Activated naive CD4-positive, alpha-beta T cell treated with anti-CD3 and anti-CD28 coated beads for 36 hours (primary cell): Measurements from ENCODE around the gene NUP153. TPM values are rescaled to one million over a fixed set of nuclear protein-coding genes. Genes with fewer than 3 reads are reported as not detected.
"Not testable (repeated sequence)": the region's sequence is repeated elsewhere in the genome, so short reads cannot be mapped to it uniquely, and the experiment has no call there.

Experiments
- CTCF ChIA-PET: fragments of 350-600 bp; sonication (Branson Sonifier 250); formaldehyde crosslinking; loops from one replicate; lab custom pipeline; 2021; ENCODE audit warnings: antibody characterized with exemption; lab: Charles Lee
- DNase-seq: peaks from one replicate; pipeline ENCODE4 v3.0.0-alpha.2; 2020
- H3K27ac Mint-ChIP-seq: one replicate; pipeline ENCODE4 v1.8.0; 2021; ENCODE audit warnings: mild to moderate bottlenecking, mixed read lengths
- H3K27me3 Mint-ChIP-seq: one replicate; pipeline ENCODE4 v1.8.0; 2021; ENCODE audit warnings: low read depth, mixed read lengths
- H3K36me3 Mint-ChIP-seq: one replicate; pipeline ENCODE4 v1.8.0; 2021; ENCODE audit warnings: low read depth, mixed read lengths
- H3K4me1 Mint-ChIP-seq: one replicate; pipeline ENCODE4 v1.8.0; 2021; ENCODE audit warnings: low read depth, mixed read lengths
- H3K4me3 Mint-ChIP-seq: one replicate; pipeline ENCODE4 v1.8.0; 2021; ENCODE audit warnings: mild to moderate bottlenecking, moderate library complexity, mixed read lengths
- H3K9me3 Mint-ChIP-seq: one replicate; pipeline ENCODE4 v1.8.0; 2021; ENCODE audit warnings: mixed read lengths
- intact Hi-C: fragments of 100-400 bp; cut with micrococcal nuclease; formaldehyde crosslinking; loops from one replicate; pipeline ENCODE4 v1.15.1; 2023
- total RNA-seq, 2 experiments: library from RNA; stranded (reverse); gene quantifications; one replicate each; pipeline ENCODE4 v1.2.3, GENCODE V29; 2021

Gene NUP153
- total RNA-seq, 2 experiments from 2014 or later = 65.3 to 67.2 TPM

DNA sequence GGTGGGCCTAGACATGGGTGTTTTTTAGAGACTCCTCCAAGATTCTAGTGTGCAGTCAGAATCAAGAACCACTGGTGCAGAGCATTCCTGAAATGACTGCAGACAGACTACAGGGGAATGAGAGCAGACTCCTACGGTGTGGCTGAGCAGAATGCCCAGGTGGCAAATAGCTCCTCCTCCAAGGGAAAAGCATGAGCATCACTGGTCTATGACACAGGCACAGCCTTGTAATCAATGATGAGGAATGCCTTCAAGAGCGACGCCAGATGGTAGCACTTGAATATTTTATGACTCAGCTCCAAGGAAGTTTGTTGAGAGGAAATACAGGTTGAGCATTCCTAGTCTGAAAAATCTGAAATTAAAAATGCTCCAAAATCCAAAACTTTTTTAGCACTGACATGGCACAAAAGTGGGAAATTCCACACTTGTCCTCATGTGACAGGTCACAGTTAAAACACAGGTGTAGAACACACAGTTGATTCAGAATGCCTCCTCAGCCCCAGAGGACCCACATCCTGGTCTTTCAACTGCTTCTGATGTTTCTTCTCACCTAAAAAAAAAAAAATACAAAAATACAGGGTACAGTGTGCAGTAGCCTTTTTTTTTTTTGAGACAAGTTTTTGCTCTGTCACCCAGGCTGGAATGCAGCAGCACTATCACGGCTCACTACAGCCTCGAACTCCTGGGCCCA is 117.2 kb downstream of the NUP153 start:
- peak; percentile 46 for DNase-seq
- intact Hi-C loops = loop anchor here (1.0 kb wide), 2 partner anchors 11 to 226 kb away; partner anchors contain the start of gene FAM8A1
- peaks cover 13% of the 10 kb centered on the region for H3K4me1 Mint-ChIP-seq
- H3K27ac Mint-ChIP-seq = no peak overlapping the region
- no peaks in the 10 kb centered on the region for H3K27me3 Mint-ChIP-seq
- no peaks in the 10 kb centered on the region for H3K36me3 Mint-ChIP-seq
- no peak overlapping the region for H3K4me3 Mint-ChIP-seq
- H3K9me3 Mint-ChIP-seq = no peaks in the 10 kb centered on the region
- CTCF ChIA-PET = interaction anchor here (0.5 to 1.1 kb wide), 4 partner anchors 10 to 221 kb away, joined by 3 to 8 read pairs (median 5); no protein-coding TSS in a partner anchor

- Mint-ChIP-seq H3K9me3 (no peaks in the 10 kb centered on the region), H3K36me3 (no peaks in the 10 kb centered on the region), H3K27me3 (no peaks in the 10 kb centered on the region), H3K4me1 (peaks cover 17% of the 10 kb centered on the region), H3K4me3 (no peak overlapping the region), H3K27ac (no peak overlapping the region)
- intact Hi-C loops = no loop called here
- no peak for DNase-seq
- CTCF ChIA-PET = interaction anchor here (0.6 to 1.0 kb wide), 2 partner anchors 11 to 30 kb away, joined by 3 to 4 read pairs; no protein-coding TSS in a partner anchor
Measured at GRCh38 chr6:17588011-17588410, 118.7 kb downstream of the NUP153 start.

- intact Hi-C loops, H3K36me3 Mint-ChIP-seq, DNase-seq, H3K9me3 Mint-ChIP-seq, H3K4me3 Mint-ChIP-seq, H3K27ac Mint-ChIP-seq, H3K27me3 Mint-ChIP-seq: not testable (repeated sequence)
- CTCF ChIA-PET = interaction anchor here (1.9 kb wide), 1 partner anchor 9 kb away, joined by 5 read pairs; no protein-coding TSS in a partner anchor
- H3K4me1 Mint-ChIP-seq = peaks cover 17% of the 10 kb centered on the region
Measured at GRCh38 chr6:17586623-17587022, 120.1 kb downstream of the NUP153 start.

DNA sequence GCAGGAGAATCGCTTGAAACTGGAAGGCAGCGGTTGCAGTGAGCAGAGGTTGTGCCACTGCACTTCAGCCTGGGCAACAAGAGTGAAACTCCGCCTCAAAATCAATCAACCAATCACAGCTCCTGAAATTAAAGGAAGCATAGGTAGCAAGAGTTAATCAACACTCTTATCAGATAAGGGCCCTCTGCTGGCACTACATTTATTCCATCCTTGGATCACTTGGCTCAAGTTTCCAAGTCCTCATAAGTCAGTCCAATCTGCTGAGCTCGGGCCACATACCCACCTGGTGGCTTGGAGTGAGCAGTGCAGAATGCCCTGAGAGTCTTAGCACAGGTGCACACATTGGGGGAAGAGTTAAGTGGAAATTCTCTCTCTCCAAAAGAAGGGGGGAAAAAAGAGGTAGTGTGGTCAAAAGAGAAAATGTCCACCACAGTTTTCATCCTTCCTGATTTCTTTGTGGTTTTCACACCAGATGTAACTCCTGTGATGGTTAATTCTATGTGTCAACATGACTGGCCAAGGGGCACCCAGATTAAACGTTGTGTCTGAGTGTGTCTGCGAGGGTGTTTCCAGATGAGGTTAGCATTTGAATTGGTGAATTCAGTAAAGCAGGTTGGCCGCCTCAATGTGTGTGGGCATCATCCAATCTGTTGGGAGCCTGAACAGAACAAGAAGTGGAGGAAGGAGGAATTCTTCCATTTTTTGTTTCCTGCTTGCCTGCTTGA is 120.8 kb downstream of the NUP153 start:
- Mint-ChIP-seq H3K36me3 (no peaks in the 10 kb centered on the region), H3K27ac (no peak overlapping the region), H3K27me3 (peaks cover 4% of the 10 kb centered on the region), H3K4me3 (no peak overlapping the region), H3K9me3 (no peaks in the 10 kb centered on the region), H3K4me1 (peaks cover 14% of the 10 kb centered on the region)
- DNase-seq = no peak
- intact Hi-C loops = no loop called here
- CTCF ChIA-PET = interaction anchor here (0.7 to 2.7 kb wide), 6 partner anchors 10 to 274 kb away, joined by 3 to 14 read pairs (median 4); partner anchors contain the start of gene FAM8A1

GRCh38 chr6:17584241-17584803 is 122.4 kb downstream of the NUP153 start:
- H3K4me1 Mint-ChIP-seq = peaks cover 6% of the 10 kb centered on the region
- no peak overlapping the region for H3K4me3 Mint-ChIP-seq
- CTCF ChIA-PET = interaction anchor here (0.5 to 2.7 kb wide), 19 partner anchors 16 to 618 kb away, joined by 3 to 19 read pairs (median 4); partner anchors contain the start of gene FAM8A1
- H3K27ac Mint-ChIP-seq = no peak overlapping the region
- peak; percentile 38 for DNase-seq
- no peaks in the 10 kb centered on the region for H3K36me3 Mint-ChIP-seq
- H3K9me3 Mint-ChIP-seq = no peaks in the 10 kb centered on the region
- intact Hi-C loops = loop anchor here (1.0 to 5.0 kb wide), 9 partner anchors 79 to 1252 kb away; partner anchors contain the start of genes NHLRC1 and RBM24
- peaks cover 5% of the 10 kb centered on the region for H3K27me3 Mint-ChIP-seq

DNA sequence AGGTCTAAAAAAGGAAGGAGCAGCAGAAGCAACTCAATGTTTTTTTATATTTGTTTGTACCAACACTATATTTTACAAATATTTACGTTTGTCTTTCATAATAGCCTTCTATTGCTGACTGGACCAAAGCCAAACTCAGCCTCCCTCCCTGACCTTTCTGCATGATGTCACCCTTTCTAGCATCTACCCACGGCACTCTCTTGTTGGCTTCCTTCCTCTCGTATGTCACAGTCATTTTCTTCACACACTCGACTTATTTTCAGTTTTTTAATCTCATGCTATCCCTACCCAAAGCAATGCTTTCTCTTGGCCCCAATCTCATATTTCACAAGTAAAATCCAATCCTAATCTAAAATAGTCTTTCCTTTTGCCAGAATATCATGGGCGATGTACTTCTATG is 122.9 kb downstream of the NUP153 start:
- H3K4me3 Mint-ChIP-seq = no peak overlapping the region
- intact Hi-C loops = loop anchor here (1.0 to 5.0 kb wide), 9 partner anchors 79 to 1252 kb away; partner anchors contain the start of genes NHLRC1 and RBM24
- peaks cover 3% of the 10 kb centered on the region for H3K4me1 Mint-ChIP-seq
- H3K9me3 Mint-ChIP-seq = no peaks in the 10 kb centered on the region
- CTCF ChIA-PET = interaction anchor here (0.5 to 2.7 kb wide), 19 partner anchors 17 to 619 kb away, joined by 3 to 19 read pairs (median 4); partner anchors contain the start of gene FAM8A1
- no peak overlapping the region for H3K27ac Mint-ChIP-seq
- no peaks in the 10 kb centered on the region for H3K36me3 Mint-ChIP-seq
- no peak for DNase-seq
- H3K27me3 Mint-ChIP-seq = peaks cover 5% of the 10 kb centered on the region

- peak overlapping the region; percentile 23 for H3K4me3 Mint-ChIP-seq
- H3K4me1 Mint-ChIP-seq, H3K9me3 Mint-ChIP-seq, H3K36me3 Mint-ChIP-seq, H3K27me3 Mint-ChIP-seq, H3K27ac Mint-ChIP-seq: not testable (repeated sequence)
- DNase-seq = peak; percentile 23
- CTCF ChIA-PET = interaction anchor here (0.6 to 2.7 kb wide), 7 partner anchors 11 to 424 kb away, joined by 3 to 7 read pairs (median 3); no protein-coding TSS in a partner anchor
- intact Hi-C loops = loop anchor here (5.0 kb wide), 2 partner anchors 921 to 1249 kb away; no protein-coding TSS in a partner anchor
Measured at GRCh38 chr6:17581282-17581681, 125.4 kb downstream of the NUP153 start.

- no peaks in the 10 kb centered on the region for H3K36me3 Mint-ChIP-seq
- peak overlapping the region; percentile 63 for H3K4me3 Mint-ChIP-seq
- no peak overlapping the region for H3K27ac Mint-ChIP-seq
- CTCF ChIA-PET = interaction anchor here (0.6 to 2.7 kb wide), 7 partner anchors 12 to 580 kb away, joined by 3 to 7 read pairs (median 4); no protein-coding TSS in a partner anchor
- H3K4me1 Mint-ChIP-seq = peaks cover 3% of the 10 kb centered on the region
- peak; percentile 37 for DNase-seq
- intact Hi-C loops = loop anchor here (5.0 kb wide), 2 partner anchors 922 to 1248 kb away; no protein-coding TSS in a partner anchor
- peaks cover 10% of the 10 kb centered on the region for H3K9me3 Mint-ChIP-seq
- peaks cover 10% of the 10 kb centered on the region for H3K27me3 Mint-ChIP-seq
Measured at GRCh38 chr6:17580518-17581048, 126.1 kb downstream of the NUP153 start.

GRCh38 chr6:17577059-17577458 is 129.7 kb downstream of the NUP153 start:
- Mint-ChIP-seq H3K36me3 (no peaks in the 10 kb centered on the region), H3K4me1 (no peaks in the 10 kb centered on the region), H3K9me3 (peaks cover 10% of the 10 kb centered on the region), H3K4me3 (no peak overlapping the region), H3K27ac (no peak overlapping the region), H3K27me3 (peaks cover 21% of the 10 kb centered on the region)
- no peak for DNase-seq
- CTCF ChIA-PET = interaction anchor here (1.5 kb wide), 1 partner anchor 11 kb away, joined by 3 read pairs; no protein-coding TSS in a partner anchor
- intact Hi-C loops = no loop called here

DNA sequence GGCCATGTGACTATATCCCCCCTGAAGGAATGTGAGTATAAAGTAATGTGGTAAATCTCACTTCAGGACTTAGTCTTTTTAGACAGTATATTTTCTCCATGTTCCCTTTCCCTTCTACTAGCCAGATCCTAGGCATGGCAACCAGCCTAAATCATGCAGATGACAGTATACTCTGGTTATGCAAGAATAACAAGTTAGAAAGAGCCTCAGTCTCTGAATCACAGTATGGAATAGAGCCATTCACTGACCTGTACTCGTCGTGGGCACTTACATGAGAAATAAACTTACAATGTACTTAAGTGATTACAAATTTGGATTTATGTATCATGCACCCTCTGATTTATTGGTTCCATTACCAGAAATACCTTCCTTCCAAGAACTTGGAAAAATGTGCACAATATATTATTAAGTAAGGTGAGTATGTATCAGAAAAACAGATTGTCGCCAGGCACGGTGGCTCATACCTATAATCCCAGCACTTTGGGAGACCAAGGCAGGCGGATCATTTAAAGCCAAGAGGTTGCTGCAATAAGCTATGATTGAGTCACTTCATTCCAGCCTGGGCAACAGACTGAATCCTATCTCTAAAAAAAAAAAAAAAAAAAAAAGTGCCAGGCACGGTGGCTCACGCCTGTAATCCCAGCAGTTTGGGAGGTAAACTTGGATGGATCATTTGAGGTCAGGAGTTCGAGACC is 131.7 kb downstream of the NUP153 start:
- no peak overlapping the region for H3K27ac Mint-ChIP-seq
- H3K9me3 Mint-ChIP-seq = peaks cover 10% of the 10 kb centered on the region
- DNase-seq = no peak
- no peak overlapping the region for H3K4me3 Mint-ChIP-seq
- no peaks in the 10 kb centered on the region for H3K4me1 Mint-ChIP-seq
- CTCF ChIA-PET = no interaction called here
- peaks cover 19% of the 10 kb centered on the region for H3K27me3 Mint-ChIP-seq
- H3K36me3 Mint-ChIP-seq = no peaks in the 10 kb centered on the region
- intact Hi-C loops = no loop called here

DNA sequence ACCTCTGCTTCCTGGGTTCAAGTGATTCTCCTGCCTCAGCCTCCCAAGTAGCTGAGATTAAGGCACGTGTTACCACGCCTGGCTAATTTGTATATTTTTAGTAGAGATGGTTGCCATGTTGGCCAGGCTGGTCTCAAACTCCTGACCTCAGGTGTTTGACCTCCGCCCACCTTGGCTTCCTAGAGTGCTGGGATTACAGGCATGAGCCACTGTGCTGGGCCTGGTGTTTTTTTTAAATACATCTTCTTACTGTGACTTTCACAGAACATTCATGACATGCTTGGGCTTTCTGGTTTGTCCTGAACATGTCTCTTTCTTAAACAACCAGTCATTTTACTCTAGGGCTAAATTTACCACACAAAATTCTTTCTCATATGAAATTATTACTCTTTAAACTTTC is 141.3 kb downstream of the NUP153 start:
- no peak overlapping the region for H3K27ac Mint-ChIP-seq
- H3K4me3 Mint-ChIP-seq = no peak overlapping the region
- peaks cover 25% of the 10 kb centered on the region for H3K9me3 Mint-ChIP-seq
- H3K27me3 Mint-ChIP-seq = peaks cover 6% of the 10 kb centered on the region
- no peak for DNase-seq
- H3K4me1 Mint-ChIP-seq = no peaks in the 10 kb centered on the region
- peaks cover 2% of the 10 kb centered on the region for H3K36me3 Mint-ChIP-seq
- CTCF ChIA-PET = interaction anchor here (1.9 kb wide), 1 partner anchor 239 kb away, joined by 5 read pairs; no protein-coding TSS in a partner anchor
- intact Hi-C loops = no loop called here
